NCI-H1105 (cell line): ENCODE measurements around the gene SLC39A8.
"Not testable (repeated sequence)": the region's sequence is repeated elsewhere in the genome, so short reads cannot be mapped to it uniquely, and the experiment has no call there.

Experiments
- DNase-seq: peaks from one replicate; lab custom pipeline; 2025; lab: John Stamatoyannopoulos, UW

The SLC39A8 gene

GRCh38 chr4:102299354-102300107 is 45.8 kb downstream of the SLC39A8 start:
- DNase-seq: no peak

- no peak for DNase-seq
Observed at GRCh38 chr4:102298716-102299115, 46.6 kb downstream of the SLC39A8 start.

- no peak for DNase-seq
Observed at GRCh38 chr4:102295153-102295862, 50.0 kb downstream of the SLC39A8 start.

GRCh38 chr4:102288497-102288896 is 56.8 kb downstream of the SLC39A8 start:
- DNase-seq: no peak

GRCh38 chr4:102285831-102286230 is 59.5 kb downstream of the SLC39A8 start:
- no peak for DNase-seq

- no peak for DNase-seq
Observed at GRCh38 chr4:102281171-102281839, 64.0 kb downstream of the SLC39A8 start.

GRCh38 chr4:102273317-102273716 is 72.0 kb downstream of the SLC39A8 start:
- DNase-seq: not testable (repeated sequence)

GRCh38 chr4:102272318-102272717 is 73.0 kb downstream of the SLC39A8 start:
- no peak for DNase-seq

- no peak for DNase-seq
Observed at GRCh38 chr4:102268355-102268754, 76.9 kb downstream of the SLC39A8 start.

GRCh38 chr4:102263024-102263787 is 82.1 kb downstream of the SLC39A8 start:
- DNase-seq: no peak

- no peak for DNase-seq
Observed at GRCh38 chr4:102259702-102260101, 85.6 kb downstream of the SLC39A8 start.

- DNase-seq: no peak
Observed at GRCh38 chr4:102259081-102259480, 86.2 kb downstream of the SLC39A8 start.

GRCh38 chr4:102256321-102256720 is 89.0 kb downstream of the SLC39A8 start:
- DNase-seq: no peak

- no peak for DNase-seq
Observed at GRCh38 chr4:102253860-102254259, 91.4 kb downstream of the SLC39A8 start.

- DNase-seq: no peak
Observed at GRCh38 chr4:102252171-102252570, 93.1 kb downstream of the SLC39A8 start.

- no peak for DNase-seq
Observed at GRCh38 chr4:102250341-102250740, 94.9 kb downstream of the SLC39A8 start.

- DNase-seq: no peak
Observed at GRCh38 chr4:102247041-102247440, 98.2 kb downstream of the SLC39A8 start.

GRCh38 chr4:102246416-102246815 is 98.9 kb downstream of the SLC39A8 start:
- DNase-seq: no peak

- DNase-seq: no peak
Observed at GRCh38 chr4:102244878-102245535, 100.3 kb downstream of the SLC39A8 start.

GRCh38 chr4:102243296-102243695 is 102.0 kb downstream of the SLC39A8 start:
- DNase-seq: not testable (repeated sequence)

- no peak for DNase-seq
Observed at GRCh38 chr4:102234243-102234838, 110.9 kb downstream of the SLC39A8 start.
